IMR-90 (cell line): ENCODE results near the gene IGDCC3. TPM values are rescaled to one million over a fixed set of nuclear protein-coding genes. Genes with fewer than 3 reads are reported as not detected.

Experiments
- ATAC-seq: fragments of 200-7000 bp; cut with Tn5 transposase; 2 replicates; pipeline ENCODE4 v1.9.1; 2020; ENCODE audit warnings: low read depth, mild to moderate bottlenecking, moderate library complexity
- BruUV-seq: library from RNA; stranded (reverse); fragments of 400-500 nt; replicated peaks from 2 replicates; lab custom pipeline; 2021; lab: Mats Ljungman, UMichigan
- CTCF ChIA-PET: fragments of 300-600 bp; formaldehyde crosslinking; extraction: SDS; loops from one replicate; lab custom pipeline; 2021; ENCODE audit warnings: antibody characterized with exemption; lab: Yijun Ruan, JAX
- POLR2A ChIA-PET: fragments of 300-600 bp; sonication (Branson Sonifier 250); formaldehyde crosslinking; loops from one replicate; lab custom pipeline; 2022; ENCODE audit warnings: antibody characterized with exemption; ENCODE audit not compliant: unreplicated experiment; lab: Charles Lee
- DNase-seq: peaks from one replicate; pipeline ENCODE4 v3.0.0; 2013
- H2AFZ ChIP-seq: replicated peaks from 2 replicates; pipeline ENCODE3; 2013; ENCODE audit warnings: low read length, mild to moderate bottlenecking; ENCODE audit not compliant: poor library complexity
- H2AK5ac ChIP-seq: 2 replicates; pipeline ENCODE4 v1.6.1; 2013; ENCODE audit warnings: low read depth, low read length, inconsistent platforms
- H2AK9ac ChIP-seq: replicated peaks from 2 replicates; pipeline ENCODE3; 2013; ENCODE audit warnings: mild to moderate bottlenecking, low read depth, low read length, moderate library complexity; ENCODE audit not compliant: poor library complexity
- H2BK120ac ChIP-seq: 2 replicates; pipeline ENCODE4 v1.6.1; 2013; ENCODE audit warnings: low read depth, low read length, inconsistent platforms
- H2BK15ac ChIP-seq: 3 replicates; pipeline ENCODE4 v1.6.1; 2013; ENCODE audit warnings: low read depth, low read length, inconsistent platforms
- H2BK20ac ChIP-seq: 2 replicates; pipeline ENCODE4 v1.6.1; 2013; ENCODE audit warnings: low read depth, mild to moderate bottlenecking, inconsistent platforms, low read length, moderate library complexity
- H2BK5ac ChIP-seq: 2 replicates; pipeline ENCODE4 v1.6.1; 2013; ENCODE audit warnings: mild to moderate bottlenecking, low read depth, low read length, inconsistent platforms; ENCODE audit not compliant: poor library complexity, severe bottlenecking
- H3K14ac ChIP-seq: replicated peaks from 2 replicates; pipeline ENCODE4 v1.6.1; 2013; ENCODE audit warnings: low read depth, low read length, inconsistent platforms
- H3K18ac ChIP-seq: 2 replicates; pipeline ENCODE4 v1.6.1; 2013; ENCODE audit warnings: low read depth, low read length, control low read depth
- H3K23ac ChIP-seq: 2 replicates; pipeline ENCODE4 v1.6.1; 2013; ENCODE audit warnings: low read depth, low read length, inconsistent platforms
- H3K27ac ChIP-seq: 2 replicates; pipeline ENCODE4 v1.5.1; 2013; ENCODE audit warnings: mild to moderate bottlenecking, control low read depth, low read length; ENCODE audit not compliant: insufficient read depth
- H3K27me3 ChIP-seq: 2 replicates; pipeline ENCODE4 v1.6.1; 2013; ENCODE audit warnings: low read length; ENCODE audit not compliant: control insufficient read depth, insufficient read depth
- H3K36me3 ChIP-seq: 2 replicates; pipeline ENCODE4 v1.6.1; 2013; ENCODE audit warnings: low read length, mixed read lengths; ENCODE audit not compliant: control insufficient read depth, insufficient read depth
- H3K4ac ChIP-seq: 2 replicates; pipeline ENCODE4 v1.6.1; 2013; ENCODE audit warnings: low read depth, low read length, inconsistent platforms
- H3K4me1 ChIP-seq: 2 replicates; pipeline ENCODE4 v1.6.1; 2013; ENCODE audit warnings: low read length, mixed read lengths; ENCODE audit not compliant: control insufficient read depth, insufficient read depth
- H3K4me2 ChIP-seq: 2 replicates; pipeline ENCODE4 v1.6.1; 2013; ENCODE audit warnings: low read depth, mild to moderate bottlenecking, control low read depth, low read length, moderate library complexity
- H3K4me3 ChIP-seq: 2 replicates; pipeline ENCODE4 v1.5.1; 2013; ENCODE audit warnings: low read depth, mild to moderate bottlenecking, control low read depth, low read length, moderate library complexity; ENCODE audit not compliant: insufficient read depth
- H3K56ac ChIP-seq: 2 replicates; pipeline ENCODE4 v1.6.1; 2013; ENCODE audit warnings: low read length, inconsistent platforms; ENCODE audit not compliant: insufficient read depth; ENCODE audit errors: extremely low read depth
- H3K79me1 ChIP-seq, 2 experiments: 2 replicates each; pipeline ENCODE4 v1.6.1; 2013; ENCODE audit warnings: low read length in 2 of 2, inconsistent platforms in 1 of 2, low read depth in 1 of 2
- H3K9ac ChIP-seq: 2 replicates; pipeline ENCODE4 v1.6.1; 2013; ENCODE audit warnings: low read depth, low read length, control low read depth
- H3K9me1 ChIP-seq: 2 replicates; pipeline ENCODE4 v1.6.1; 2013; ENCODE audit warnings: low read length, inconsistent platforms; ENCODE audit not compliant: insufficient read depth
- H3K9me3 ChIP-seq: 2 replicates; pipeline ENCODE4 v1.6.1; 2013; ENCODE audit warnings: low read length; ENCODE audit not compliant: control insufficient read depth, insufficient read depth
- H4K20me1 ChIP-seq: 2 replicates; pipeline ENCODE4 v1.6.1; 2013; ENCODE audit warnings: low read length, inconsistent platforms; ENCODE audit not compliant: insufficient read depth
- H4K5ac ChIP-seq: 2 replicates; pipeline ENCODE4 v1.6.1; 2013; ENCODE audit warnings: mild to moderate bottlenecking, low read depth, low read length, control low read depth
- H4K8ac ChIP-seq, 2 experiments: 2 replicates each; pipeline ENCODE4 v1.6.1; 2013; ENCODE audit warnings: low read depth in 2 of 2, low read length in 2 of 2, control low read depth in 1 of 2, inconsistent platforms in 1 of 2
- H4K91ac ChIP-seq: 2 replicates; pipeline ENCODE4 v1.6.1; 2013; ENCODE audit warnings: low read depth, low read length, inconsistent platforms; ENCODE audit not compliant: insufficient read depth
- BHLHE40 ChIP-seq: fragments of 150-350 bp; IDR thresholded peaks from 2 replicates; pipeline ENCODE4 v1.6.1; 2016; ENCODE audit warnings: mild to moderate bottlenecking, low read depth, low read length
- CHD1 ChIP-seq: IDR thresholded peaks from 2 replicates; pipeline ENCODE4 v1.6.1; 2012; ENCODE audit warnings: low read depth, low read length, improper control_type of control experiment
- MAFK ChIP-seq: IDR thresholded peaks from 2 replicates; pipeline ENCODE4 v1.6.1; 2012; ENCODE audit warnings: low read depth, low read length, improper control_type of control experiment
- MAZ ChIP-seq: IDR thresholded peaks from 2 replicates; pipeline ENCODE4 v1.6.1; 2012; ENCODE audit warnings: low read depth, mild to moderate bottlenecking, low read length, improper control_type of control experiment, moderate library complexity, borderline replicate concordance
- NFE2L2 ChIP-seq: fragments of 150-350 bp; IDR thresholded peaks from 2 replicates; pipeline ENCODE4 v1.6.1; 2016; ENCODE audit warnings: low read depth, mild to moderate bottlenecking, low read length
- RAD21 ChIP-seq: IDR thresholded peaks from 2 replicates; pipeline ENCODE4 v1.6.1; 2012; ENCODE audit warnings: low read length, improper control_type of control experiment
- RFX5 ChIP-seq: IDR thresholded peaks from 2 replicates; pipeline ENCODE4 v1.8.0; 2012; ENCODE audit warnings: low read depth, mild to moderate bottlenecking, low read length, moderate library complexity
- USF2 ChIP-seq: fragments of 150-350 bp; IDR thresholded peaks from 2 replicates; pipeline ENCODE4 v1.6.1; 2017; ENCODE audit warnings: mild to moderate bottlenecking, antibody characterized with exemption, low read length, low read depth
- WGBS, 2 experiments: methylation state at CpG; one replicate each; pipeline versions ENCODE4 v1.1.5 to v1.1.7; 2013; ENCODE audit warnings: missing lambda C conversion rate in 2 of 2; ENCODE audit not compliant: insufficient read length in 1 of 2; ENCODE audit errors: extremely low coverage in 2 of 2; 5-methylcytosine and 5-hydroxymethylcytosine counted together
- dilution Hi-C: fragments of 300-500 bp; cut with HindIII; formaldehyde crosslinking; loops from one replicate; pipeline ENCODE4 v1.14.3; 2018; ENCODE audit warnings: low sequenced_read_pairs; ENCODE audit not compliant: unreplicated experiment
- in situ Hi-C: fragments of 300-500 bp; cut with MboI; formaldehyde crosslinking; loops from 3 replicates; pipeline ENCODE4 v1.14.3; 2019; ENCODE audit warnings: low sequenced_read_pairs, inconsistent platforms, mixed read lengths
- intact Hi-C: fragments of 100-400 bp; cut with micrococcal nuclease; formaldehyde crosslinking; loops from 2 replicates; pipeline ENCODE4 v1.10.0; 2022
- polyA plus RNA-seq, 3 experiments: library from polyadenylated mRNA; depleted of rRNA; stranded (reverse); fragments of >200 nt; gene quantifications; 2 replicates each; pipeline ENCODE4 v1.2.3, GENCODE V29; 2012; ENCODE audit warnings: low replicate concordance in 1 of 3
- total RNA-seq: library from RNA; depleted of rRNA; stranded (reverse); fragments of >200 nt; gene quantifications from 2 replicates; pipeline ENCODE4 v1.2.3, GENCODE V29; 2012

The IGDCC3 gene
- total and polyA plus RNA-seq, 2 of the 4 experiments (the other 2 are of a cell fraction), result 0.18 to 0.19 TPM

GRCh38 chr15:65421360-65422215, 43.8 kb upstream of the IGDCC3 start:
- H3K4me1 ChIP-seq, result peaks cover 12% of the 10 kb centered on the region
- peak overlapping the region; percentile 20; the same call in 1 of the 2 replicates for H3K56ac ChIP-seq
- peak overlapping the region; percentile 40 for H3K18ac ChIP-seq
- peaks cover 20% of the 10 kb centered on the region; the same call in 1 of the 2 replicates for H3K27me3 ChIP-seq
- ChIA-PET POLR2A (interaction anchor here (0.6 to 1.5 kb wide), 3 partner anchors 9 to 929 kb away, joined by 3 to 7 read pairs (median 3); partner anchors contain the start of gene RNU5B-1), CTCF (interaction anchor here (1.0 to 2.2 kb wide), 4 partner anchors 7 to 46 kb away, joined by 3 to 8 read pairs (median 4); no protein-coding TSS in a partner anchor)
- peak overlapping the region; percentile 93 for H2AFZ ChIP-seq
- H3K4ac ChIP-seq, result peak overlapping the region; percentile 94
- peak overlapping the region; percentile 97 for H2AK9ac ChIP-seq
- peak overlapping the region; percentile 33 for H2BK5ac ChIP-seq
- H2BK15ac ChIP-seq, result peak overlapping the region; percentile 92; the same call in 1 of the 3 replicates
- peak overlapping the region; percentile 72 to 93 for H4K8ac ChIP-seq
- H3K23ac ChIP-seq, result peak overlapping the region; percentile 91
- H3K79me1 ChIP-seq, result peaks cover 0 to 22% of the 10 kb centered on the region in 2 experiments; a peak in 2 of 4 replicates
- H3K36me3 ChIP-seq, result no peaks in the 10 kb centered on the region
- 0% methylated on average over 1 of the region's 39 CpGs; no CpG with 5 or more reads in 1 of the 2 experiments for WGBS, 2 experiments
- peak; percentile 73 for DNase-seq
- H3K9me3 ChIP-seq, result no peaks in the 10 kb centered on the region
- peak overlapping the region; percentile 60 for H3K9ac ChIP-seq
- peaks cover 7% of the 10 kb centered on the region; the same call in 1 of the 2 replicates for H4K20me1 ChIP-seq
- peak overlapping the region; percentile 85 for H3K14ac ChIP-seq
- dilution Hi-C loops (no loop called here), in situ Hi-C loops (no loop called here), intact Hi-C loops (no loop called here)
- peak overlapping the region; percentile 97 for H3K4me2 ChIP-seq
- TF ChIP-seq RAD21, result no peak
- TF ChIP-seq USF2, result peak; percentile 52; the same call in 1 of the 2 replicates
- no peak for TF ChIP-seq RFX5
- no peak; the same call in 1 of the 2 replicates for TF ChIP-seq MAZ
- TF ChIP-seq CHD1, result no peak
- no peak for TF ChIP-seq MAFK
- TF ChIP-seq NFE2L2, result no peak
- TF ChIP-seq BHLHE40, result no peak
- peak; percentile 51 for ATAC-seq
- peak overlapping the region; percentile 59 for H3K4me3 ChIP-seq
- peaks cover 20% of the 10 kb centered on the region for H3K9me1 ChIP-seq
- H2BK20ac ChIP-seq, result peak overlapping the region; percentile 79
- H4K5ac ChIP-seq, result peak overlapping the region; percentile 86
- peak overlapping the region; percentile 47 for H3K27ac ChIP-seq
- peak overlapping the region; percentile 63; the same call in 1 of the 2 replicates for H2AK5ac ChIP-seq
- BruUV-seq, result no TSS peak
- peak overlapping the region; percentile 90 for H2BK120ac ChIP-seq
- peak overlapping the region; percentile 73 for H4K91ac ChIP-seq
